NCI-H2227 (cell line): Measurements from ENCODE around the gene SMARCD1.

Experiments used
- DNase-seq: peaks from one replicate; lab custom pipeline; 2025; ENCODE audit not compliant: unreplicated experiment; lab: John Stamatoyannopoulos, UW

The SMARCD1 gene

DNA sequence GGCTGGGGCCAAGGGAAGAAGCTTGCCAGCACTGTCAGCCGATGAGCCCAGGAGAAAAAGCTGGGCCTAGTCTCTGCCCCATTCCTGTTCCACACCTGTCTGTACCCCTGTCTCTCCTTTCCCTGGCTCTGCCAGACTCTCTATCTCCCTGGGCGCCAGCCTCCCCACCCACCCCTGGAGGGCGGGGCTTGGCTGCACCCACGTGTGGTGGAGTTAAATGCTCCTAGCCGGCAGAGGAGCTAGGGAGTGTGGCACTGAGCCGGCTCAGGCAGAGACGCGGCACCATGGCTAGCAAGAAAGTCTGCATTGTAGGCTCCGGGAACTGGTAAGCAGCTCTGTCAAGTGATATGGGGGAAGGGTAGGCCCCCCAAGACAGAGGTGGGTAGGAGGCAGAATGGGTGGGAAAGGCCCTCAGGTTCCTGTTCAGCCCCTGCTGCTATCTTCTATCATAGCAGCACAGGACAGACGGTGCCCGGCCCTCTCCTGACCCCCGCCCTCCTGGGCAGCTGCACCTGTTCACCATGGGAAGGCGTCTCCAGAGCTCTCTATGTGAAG is 18.7 kb downstream of the SMARCD1 start, which contains the start of gene GPD1:
Gene GPD1, plus strand, starts transcription at position 242 of the 555 bp plus-strand sequence. Its CDS starts 43 bp downstream, at position 285.
- DNase-seq: peak; percentile 81

DNA sequence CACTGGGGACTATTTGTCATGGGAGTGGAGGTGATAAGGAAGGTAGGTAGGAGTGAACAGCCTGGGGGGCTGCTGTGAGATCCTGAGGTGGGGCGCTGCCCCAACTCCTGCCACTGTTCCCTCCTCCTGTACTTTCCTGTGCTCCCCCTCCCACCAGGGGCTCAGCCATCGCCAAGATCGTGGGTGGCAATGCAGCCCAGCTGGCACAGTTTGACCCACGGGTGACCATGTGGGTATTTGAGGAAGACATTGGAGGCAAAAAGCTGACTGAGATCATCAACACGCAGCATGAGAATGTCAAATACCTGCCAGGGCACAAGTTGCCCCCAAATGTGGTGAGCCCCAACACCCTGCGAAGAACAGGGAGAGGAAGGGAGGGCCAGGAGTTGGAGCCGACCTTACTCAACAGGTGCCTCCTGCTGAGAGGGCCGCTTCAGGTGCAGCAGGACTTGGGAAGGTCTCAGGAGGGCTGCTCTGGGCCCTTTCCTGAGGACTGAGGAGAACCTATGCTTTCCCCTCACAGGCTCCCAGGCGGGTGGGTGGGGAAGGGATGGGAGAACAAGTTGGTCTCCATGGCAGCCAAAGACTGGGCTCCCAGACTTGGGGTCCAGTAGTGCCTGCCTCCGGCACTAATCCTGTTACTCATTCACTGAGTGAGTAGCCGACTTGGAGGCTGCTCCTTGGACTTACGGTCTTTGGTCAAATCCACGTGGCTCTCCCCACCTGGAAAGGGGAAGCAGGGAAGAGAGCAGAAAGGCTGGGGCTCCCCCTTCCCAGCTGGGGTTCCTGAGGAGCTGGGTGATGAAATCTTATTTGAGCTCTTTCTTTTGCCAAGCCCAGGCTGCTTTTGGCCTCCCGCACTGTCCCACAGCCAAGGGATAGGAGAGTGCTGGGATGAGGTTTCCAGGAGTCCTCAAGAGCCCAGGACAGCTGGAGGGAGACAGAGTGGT is 19.6 kb downstream of the SMARCD1 start:
- no peak for DNase-seq

DNA sequence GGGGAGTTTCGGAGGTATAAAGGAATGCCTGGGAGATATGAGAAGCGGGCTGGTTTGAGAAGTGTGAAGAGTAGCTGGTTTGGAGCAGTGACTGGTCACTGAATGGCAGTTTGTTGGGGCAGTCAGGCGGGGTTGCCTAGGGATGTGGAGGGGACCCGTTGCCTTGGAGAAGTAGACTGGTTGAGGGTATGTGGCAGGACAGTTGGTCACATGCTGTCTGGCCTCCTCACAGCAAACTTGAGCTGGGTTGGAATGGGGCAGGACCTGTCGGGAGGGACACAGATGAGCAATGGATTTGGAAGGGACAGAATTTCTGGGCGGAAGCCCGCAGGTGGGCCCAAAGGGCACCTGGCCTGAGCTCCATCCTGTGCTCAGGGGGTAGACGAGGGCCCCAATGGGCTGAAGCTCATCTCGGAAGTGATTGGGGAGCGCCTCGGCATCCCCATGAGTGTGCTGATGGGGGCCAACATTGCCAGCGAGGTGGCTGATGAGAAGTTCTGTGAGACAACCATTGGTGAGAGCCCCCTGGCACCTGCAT is 20.8 kb downstream of the SMARCD1 start:
- no peak for DNase-seq

DNA sequence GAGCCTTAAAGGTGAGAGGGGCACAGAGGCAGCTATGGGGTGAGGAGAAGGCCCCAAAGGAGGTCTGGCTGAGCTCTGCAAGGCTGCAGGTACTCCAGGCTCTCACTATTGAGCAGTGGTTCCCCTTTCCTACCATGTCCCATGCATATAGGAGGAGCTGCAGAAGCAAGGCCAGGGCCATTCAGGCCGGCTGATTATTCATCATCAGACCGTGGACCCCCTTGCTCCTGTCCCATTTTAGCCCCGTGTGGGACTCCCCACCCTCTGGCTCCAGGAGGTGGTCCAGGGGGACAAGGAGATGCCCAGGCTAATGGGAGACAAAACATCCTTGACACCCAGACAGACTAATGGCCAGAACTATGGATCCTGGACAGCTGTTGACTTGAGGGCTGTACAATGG is 21.8 kb downstream of the SMARCD1 start:
- no peak for DNase-seq

DNA sequence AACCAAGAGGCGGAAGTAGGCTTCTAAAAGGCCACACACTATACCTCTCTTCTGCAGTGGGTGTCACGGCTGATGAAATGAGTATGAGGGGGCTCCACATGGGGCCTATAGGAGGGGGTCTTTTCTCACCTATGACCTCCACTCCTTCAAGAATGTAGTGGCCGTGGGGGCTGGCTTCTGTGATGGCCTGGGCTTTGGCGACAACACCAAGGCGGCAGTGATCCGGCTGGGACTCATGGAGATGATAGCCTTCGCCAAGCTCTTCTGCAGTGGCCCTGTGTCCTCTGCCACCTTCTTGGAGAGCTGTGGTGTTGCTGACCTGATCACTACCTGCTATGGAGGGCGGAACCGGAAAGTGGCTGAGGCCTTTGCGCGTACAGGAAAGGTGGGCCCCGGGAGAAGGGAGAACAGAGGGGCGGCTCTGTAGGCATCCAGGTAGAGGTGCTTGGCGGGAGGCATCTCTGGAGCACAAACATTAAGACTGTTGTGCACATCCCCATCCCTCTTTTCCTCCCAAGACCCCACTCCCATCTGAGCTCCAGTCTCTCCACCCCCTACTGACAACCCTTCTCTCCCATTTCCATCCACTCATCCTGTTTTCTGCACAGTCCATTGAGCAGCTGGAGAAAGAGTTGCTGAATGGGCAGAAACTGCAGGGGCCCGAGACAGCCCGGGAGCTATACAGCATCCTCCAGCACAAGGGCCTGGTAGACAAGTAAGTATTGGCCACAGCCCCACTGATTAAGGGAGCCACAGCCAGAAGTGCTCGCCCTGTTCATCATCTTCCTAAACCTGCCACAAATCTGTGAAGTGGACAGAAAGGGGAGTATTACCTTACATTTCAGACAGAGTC is 22.5 kb downstream of the SMARCD1 start:
- no peak for DNase-seq

DNA sequence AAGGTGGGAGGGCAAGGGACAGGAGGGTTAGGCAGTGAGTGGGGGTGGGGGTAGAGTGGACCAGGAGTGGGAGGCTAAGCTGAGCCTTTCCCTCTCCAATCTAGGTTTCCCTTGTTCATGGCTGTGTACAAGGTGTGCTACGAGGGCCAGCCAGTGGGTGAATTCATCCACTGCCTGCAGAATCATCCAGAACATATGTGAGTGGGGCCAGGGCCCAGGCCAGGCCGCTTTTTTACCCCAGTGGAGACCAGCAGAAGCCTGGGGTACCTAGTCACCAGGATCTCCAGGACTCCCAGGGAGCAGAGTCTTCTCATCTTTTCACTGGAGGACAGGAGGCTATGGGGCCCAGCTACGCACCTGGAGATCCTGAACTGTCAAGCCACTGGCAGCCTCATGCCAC is 24.2 kb downstream of the SMARCD1 start:
- no peak for DNase-seq

DNA sequence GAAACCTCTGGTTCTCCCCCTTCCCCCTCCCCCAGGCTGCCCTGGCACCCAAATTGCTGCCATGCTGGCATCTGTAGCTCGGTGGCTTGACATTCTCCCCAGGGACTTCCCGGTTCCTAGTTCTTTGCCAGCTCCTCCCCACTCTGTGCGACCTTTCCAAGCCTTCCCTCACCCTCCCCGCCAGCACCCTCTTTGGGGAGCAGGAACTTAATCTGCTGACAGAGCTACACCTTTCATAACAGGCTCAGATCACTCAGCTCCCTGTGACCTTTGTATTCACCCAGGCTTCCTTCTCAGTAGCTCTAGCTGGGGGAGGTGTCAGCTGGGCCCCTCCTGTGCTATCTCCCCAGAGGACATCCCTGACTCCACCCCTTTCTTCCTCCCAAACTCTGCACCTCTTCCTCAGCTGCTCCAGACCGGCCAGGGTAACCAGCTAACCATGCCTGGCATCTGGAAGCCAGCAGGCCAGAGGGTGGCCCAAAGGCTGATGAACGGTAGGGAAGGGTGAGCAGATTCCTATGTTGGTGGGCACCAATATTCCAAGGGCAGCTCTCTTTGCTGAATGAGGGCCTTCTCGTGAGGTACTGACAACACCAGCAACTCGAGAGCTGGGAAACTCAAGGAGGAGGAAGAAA is 25.1 kb downstream of the SMARCD1 start:
- DNase-seq: no peak

DNA sequence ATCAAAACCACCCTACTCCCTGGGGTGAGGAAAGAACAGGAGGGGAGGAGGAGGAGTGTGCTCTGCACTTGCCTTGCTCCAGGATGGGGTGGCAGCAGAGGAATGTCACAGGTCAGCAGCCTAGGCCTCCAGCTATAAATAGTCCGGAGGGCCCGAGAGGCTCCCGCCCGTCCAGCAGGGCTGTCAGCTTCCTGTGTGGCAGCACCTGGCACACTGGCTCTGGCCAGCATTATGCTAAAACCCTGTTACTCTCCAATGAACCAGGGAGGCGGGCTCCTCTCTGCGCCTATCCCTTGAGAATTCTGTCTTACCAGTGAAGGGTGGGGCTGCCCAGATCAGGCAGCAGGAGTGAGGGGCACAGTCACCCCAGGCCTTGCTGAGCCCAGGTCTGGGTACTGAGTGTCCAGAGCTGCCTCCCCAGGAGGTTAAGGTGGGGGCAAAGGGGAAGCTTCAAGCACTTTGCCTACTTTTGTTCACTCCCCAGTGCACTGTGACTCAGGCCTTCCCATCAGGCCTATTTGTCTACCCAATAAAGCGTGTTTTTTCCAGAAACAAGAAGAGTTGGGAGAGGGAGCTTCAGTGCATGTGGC is 25.7 kb downstream of the SMARCD1 start:
- DNase-seq: peak; percentile 20

DNA sequence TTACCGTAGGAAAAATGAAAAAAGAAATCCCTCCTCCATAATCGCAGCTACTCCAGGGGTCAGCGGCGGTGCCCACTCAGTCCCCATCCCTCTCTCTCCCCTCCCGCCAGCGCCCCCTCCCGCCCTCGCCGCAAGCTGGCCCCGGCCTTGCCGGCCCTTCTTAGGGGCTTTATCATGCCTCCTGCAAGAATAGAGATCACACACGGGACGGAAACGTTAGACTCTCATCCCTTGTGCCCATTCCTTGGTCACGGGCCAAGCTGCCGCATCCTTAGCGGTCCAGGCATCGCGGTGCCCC is 26.2 kb downstream of the SMARCD1 start:
- no peak for DNase-seq

DNA sequence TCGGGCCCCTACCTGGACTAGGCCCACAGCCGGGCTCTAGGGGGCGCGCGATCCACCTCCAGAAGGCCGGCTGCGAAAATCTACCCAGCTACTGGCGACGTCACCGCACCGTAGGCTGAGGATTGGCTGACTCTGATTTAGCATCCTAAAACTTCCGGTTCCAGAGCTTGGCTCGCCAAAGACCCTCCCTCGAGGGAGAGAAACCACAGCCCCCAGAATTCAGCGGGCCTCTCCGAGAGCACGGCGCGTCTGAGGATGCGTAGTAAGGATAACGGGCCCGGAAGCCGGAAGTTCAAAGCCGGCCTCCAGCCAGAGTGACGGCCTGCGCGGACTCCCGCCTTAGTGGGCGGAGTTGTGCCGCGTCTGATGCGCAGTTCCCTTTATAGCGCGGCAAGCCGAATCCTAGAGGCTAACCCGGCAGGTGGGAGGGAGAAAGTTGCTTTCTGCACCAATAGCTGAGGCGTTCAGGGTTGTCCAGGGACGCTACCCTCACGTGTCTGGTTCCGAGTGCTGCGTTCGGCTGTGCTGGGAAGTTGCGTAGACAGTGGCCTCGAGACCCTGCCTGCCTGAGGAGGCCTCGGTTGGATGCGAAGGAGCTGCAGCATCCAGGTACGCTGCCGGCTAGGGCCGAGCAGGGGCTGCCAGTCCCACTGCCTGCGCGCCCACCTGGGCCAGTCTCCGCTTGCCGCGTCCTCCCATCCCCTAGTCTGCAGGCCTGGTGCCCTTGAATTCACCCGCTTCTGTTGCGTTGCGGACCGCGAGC is 26.7 kb downstream of the SMARCD1 start, which contains the start of gene COX14:
Gene COX14, plus strand, starts transcription at position 544 of the 763 bp plus-strand sequence. CDS start 7,808 bp downstream, outside the sequence.
- peak; percentile 98 for DNase-seq

DNA sequence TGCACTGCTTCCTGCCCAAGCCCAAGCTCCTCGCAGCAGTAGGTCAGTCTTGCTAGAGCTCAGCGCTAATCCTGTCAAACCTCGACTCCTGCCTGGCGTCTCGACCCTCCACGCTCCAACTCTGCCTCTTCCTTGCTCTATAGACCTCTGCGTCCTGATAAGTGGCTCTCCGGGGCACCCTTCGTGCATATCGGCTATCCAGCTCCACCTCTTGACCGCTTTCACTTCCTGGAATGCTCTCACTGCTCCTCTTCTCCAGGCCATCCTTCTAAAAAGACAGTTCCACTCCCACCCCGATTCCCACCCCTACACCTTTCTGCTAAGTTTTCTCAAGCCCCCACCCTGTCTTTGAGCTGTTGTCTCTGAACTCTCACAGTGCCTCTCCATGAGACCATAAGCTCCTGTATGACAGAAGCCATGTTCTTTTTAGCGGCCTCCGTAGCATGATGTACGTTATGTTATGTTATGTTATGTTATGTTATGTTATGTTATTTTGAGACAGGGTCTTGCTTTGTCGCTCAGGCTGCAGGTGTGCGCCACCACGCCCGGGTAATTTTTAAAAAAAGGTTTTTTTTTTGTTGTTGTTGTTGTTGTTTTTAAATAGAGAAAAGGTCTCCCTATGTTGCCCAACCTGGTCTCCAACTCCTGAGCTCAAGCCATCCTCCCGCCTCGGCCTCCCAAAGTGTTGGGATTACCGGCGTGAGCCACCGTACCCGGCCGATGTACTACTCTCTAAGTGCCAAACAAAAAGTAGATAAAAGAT is 27.5 kb downstream of the SMARCD1 start:
- peak; percentile 55 for DNase-seq

DNA sequence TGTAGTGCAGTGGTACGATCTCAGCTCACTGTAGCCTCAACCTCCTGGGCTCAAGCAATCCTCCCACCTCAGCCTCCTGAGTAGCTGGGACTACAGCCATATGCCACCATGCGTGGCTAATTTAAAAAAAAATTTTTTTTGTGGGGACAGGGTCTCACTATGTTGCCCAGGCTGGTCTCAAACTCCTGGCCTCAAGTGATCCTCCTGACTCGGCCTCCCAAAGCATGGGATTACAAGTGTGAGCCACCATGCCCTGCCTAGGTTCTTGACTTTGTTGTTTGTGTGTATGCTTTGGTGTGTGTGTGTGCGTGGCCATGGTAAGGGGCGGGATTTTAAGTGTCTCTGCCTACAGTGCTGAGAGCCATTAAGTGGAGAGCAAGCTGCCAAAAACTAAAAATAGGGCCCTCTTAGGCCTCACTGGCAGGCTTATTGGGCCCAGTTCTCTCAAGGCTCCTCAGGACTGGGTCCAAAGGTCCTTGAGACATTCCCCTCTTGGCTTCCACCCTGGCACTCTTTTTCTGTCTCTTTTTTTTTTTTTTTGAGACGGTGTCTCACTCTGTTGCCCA is 32.0 kb downstream of the SMARCD1 start:
- DNase-seq: no peak

DNA sequence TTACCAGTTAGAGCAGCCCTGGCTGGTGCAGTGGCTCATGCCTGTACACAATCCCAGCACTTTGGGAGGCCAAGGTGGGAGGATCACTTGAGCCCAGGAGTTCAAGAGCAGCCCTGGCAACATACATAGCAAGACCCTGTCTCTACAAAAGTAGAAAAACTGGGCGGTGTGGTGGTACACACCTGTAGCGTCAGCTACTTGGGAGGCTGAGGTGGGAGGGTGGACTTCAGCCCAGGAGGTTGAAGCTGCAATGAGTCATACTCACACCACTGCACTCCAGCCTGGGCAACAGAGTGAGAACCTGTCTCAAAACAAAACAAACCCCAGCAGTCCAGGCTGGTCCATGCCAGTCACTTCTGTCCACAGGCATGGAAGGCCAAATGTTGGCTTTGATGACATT is 34.2 kb downstream of the SMARCD1 start:
- DNase-seq: no peak

DNA sequence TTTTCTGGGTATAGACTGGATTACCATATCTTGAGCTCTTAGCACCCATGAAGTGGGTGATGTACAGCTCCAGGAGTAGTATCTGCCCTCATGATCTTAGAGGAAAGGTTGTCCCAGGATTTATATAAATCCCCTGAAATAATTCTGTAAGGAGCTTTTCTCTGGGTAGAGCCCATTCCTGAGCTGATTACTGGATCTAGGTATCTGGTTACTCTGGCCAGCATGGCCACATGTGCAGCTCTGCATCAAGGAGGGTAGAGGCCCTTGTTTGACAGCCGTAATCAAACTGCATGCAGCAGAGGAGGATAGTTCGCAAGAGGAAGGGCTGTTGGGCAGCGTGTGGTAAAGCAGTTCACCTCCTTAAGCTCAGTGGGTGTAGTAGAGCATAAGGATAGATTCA is 35.4 kb downstream of the SMARCD1 start:
- no peak for DNase-seq

DNA sequence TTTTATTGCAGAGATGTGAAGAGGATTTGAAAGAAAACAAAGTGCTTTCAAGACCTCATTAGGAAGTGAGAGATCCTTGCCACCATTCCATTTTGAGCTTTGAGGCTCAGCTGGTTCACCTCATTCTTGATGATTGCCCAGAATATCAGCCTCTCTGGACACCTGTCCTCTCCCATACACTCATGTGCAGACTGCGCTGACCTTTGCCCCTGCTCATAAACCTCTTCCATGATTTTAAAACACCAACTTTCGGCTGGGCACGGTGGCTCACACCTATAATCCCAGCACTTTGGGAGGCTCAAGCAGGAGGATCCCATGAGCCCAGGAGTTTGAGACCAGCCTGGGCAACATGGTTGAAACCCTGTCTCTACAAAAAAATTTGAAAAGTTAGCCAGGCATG is 35.8 kb downstream of the SMARCD1 start:
- DNase-seq: no peak

DNA sequence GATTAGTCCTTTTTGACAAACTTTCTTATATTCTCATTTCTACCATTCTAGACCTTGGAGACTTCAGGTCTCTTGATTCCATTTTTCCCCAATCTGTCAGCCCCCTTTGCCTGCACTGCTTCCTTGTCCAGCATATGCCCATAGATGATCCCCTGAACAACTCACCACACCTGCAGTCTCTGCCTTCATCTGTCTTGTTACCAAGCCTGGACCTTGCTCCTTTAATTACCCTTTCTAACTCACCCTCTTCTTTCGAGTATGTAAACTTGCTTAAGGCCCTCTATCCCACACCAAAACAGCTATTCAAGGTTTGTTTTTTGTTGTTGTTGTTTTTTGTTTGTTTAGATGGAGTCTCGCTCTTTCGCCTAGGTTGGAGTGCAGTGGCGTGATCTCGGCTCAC is 36.5 kb downstream of the SMARCD1 start:
- DNase-seq: no peak

DNA sequence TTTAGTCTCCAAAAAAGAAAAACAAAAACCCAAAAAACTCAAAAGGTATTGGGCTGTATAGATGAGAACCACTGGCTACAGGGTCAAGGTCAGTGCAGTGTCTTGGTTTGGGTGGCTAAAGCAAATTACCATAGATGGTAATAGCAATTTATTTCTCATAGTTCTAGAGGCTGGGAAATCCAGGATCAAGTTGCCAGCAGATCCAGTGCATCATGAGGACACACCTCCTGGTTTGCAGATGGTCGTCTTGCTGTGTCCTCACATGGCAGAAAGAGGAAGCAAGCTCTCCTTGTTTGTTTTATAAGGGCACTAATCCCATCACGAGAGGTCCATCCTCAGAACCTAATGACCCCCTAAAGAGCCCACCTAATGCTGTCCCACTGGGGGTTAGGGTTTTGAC is 38.1 kb downstream of the SMARCD1 start:
- DNase-seq: no peak

DNA sequence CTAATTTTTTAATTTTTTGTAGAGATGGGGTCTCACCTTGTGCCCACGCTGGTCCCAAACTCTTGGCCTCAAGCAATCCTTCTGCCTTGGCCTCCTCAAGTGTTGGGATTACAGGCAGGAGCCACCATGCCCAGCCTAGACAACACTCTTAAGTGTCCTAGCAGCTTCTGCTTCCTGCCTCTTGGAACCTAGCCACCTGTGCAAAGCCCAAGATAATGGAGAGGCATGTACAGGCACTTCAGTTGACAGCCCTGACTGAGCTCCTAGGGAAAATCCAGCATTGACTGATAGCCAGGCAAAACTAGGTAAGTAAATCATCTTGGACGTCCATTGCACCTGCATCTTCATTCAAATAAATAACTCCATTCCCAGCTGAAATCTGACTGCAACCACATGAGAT is 42.4 kb downstream of the SMARCD1 start:
- DNase-seq: no peak

DNA sequence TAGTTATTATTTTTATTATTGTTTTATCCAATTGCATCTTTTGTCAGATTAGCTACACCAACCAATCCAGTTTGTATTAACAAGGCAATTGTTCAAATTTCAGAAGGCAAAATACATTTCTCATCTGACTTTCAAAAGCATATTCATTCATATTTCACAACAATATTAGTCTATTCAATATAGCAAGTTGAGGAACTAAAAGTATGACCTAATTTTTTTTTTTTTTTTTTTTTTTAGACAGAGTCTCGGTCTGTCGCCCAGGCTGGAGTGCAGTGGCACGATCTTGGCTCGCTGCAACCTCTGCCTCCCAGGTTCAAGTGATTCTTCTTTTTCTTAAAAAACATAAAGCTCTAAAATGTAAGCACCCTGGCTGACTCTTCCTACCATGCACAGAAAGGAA is 44.1 kb downstream of the SMARCD1 start:
- DNase-seq: no peak
